GM18909 (cell line): ENCODE measurements around the gene ULK4.
A peak's percentile ranks its signal among the peaks of the same experiment; 100 is the strongest.

Experiments
- ATAC-seq: cut with Tn5 transposase; IDR thresholded peaks from one replicate; pipeline ENCODE4 v1.9.1; 2021; ENCODE audit warnings: mild to moderate bottlenecking; ENCODE audit not compliant: unreplicated experiment, poor library complexity

Gene ULK4

GRCh38 chr3:41212088-41212487, 749.8 kb downstream of the ULK4 start:
- no peak for ATAC-seq

- ATAC-seq = no peak
Measured at GRCh38 chr3:41210966-41211365, 750.9 kb downstream of the ULK4 start.

- ATAC-seq = no peak
Measured at GRCh38 chr3:41209646-41210045, 752.3 kb downstream of the ULK4 start.

GRCh38 chr3:41208507-41209220, 753.2 kb downstream of the ULK4 start:
- ATAC-seq = no peak

- ATAC-seq = no peak
Measured at GRCh38 chr3:41207355-41207754, 754.5 kb downstream of the ULK4 start.

GRCh38 chr3:41205591-41205990, 756.3 kb downstream of the ULK4 start:
- ATAC-seq = no peak

- no peak for ATAC-seq
Measured at GRCh38 chr3:41204369-41204768, 757.5 kb downstream of the ULK4 start.

- no peak for ATAC-seq
Measured at GRCh38 chr3:41202834-41203345, 759.0 kb downstream of the ULK4 start.

- no peak for ATAC-seq
Measured at GRCh38 chr3:41202075-41202833, 759.6 kb downstream of the ULK4 start.

GRCh38 chr3:41200669-41201021, 761.3 kb downstream of the ULK4 start:
- no peak for ATAC-seq

- peak; percentile 22 for ATAC-seq
Measured at GRCh38 chr3:41199866-41200668, 761.8 kb downstream of the ULK4 start.

GRCh38 chr3:41198950-41199865, 762.7 kb downstream of the ULK4 start, which contains the start of gene CTNNB1:
Gene CTNNB1, plus strand, starts transcription at chr3:41199505. Its CDS starts 24,564 bp downstream, at chr3:41224069.
- peak; percentile 74 for ATAC-seq

GRCh38 chr3:41198526-41198925, 763.4 kb downstream of the ULK4 start:
- ATAC-seq = peak; percentile 1

GRCh38 chr3:41198046-41198445, 763.9 kb downstream of the ULK4 start:
- no peak for ATAC-seq
